Esophagus squamous epithelium (tissue), 5 donors: Measurements from ENCODE around the gene ITGA8. TPM values are rescaled to one million over a fixed set of nuclear protein-coding genes. Genes with fewer than 3 reads are reported as not detected.

Source experiments
- DNase-seq: peaks from one replicate; lab custom pipeline; 2025; lab: John Stamatoyannopoulos, UW
- H3K27ac ChIP-seq, 4 donors: fragments of 200-600 bp; sonication (generic); one replicate each; pipeline ENCODE4 v1.5.1; 2016 to 2019; ENCODE audit warnings: mild to moderate bottlenecking in 1 of 4
- H3K27me3 ChIP-seq, 4 donors: fragments of 200-600 bp; sonication (generic); 1 replicate in 3 of 4; 2 replicates in 1 of 4; pipeline versions ENCODE4 v1.5.1 to v1.6.0; 2017 to 2021; ENCODE audit warnings: antibody characterized with exemption in 1 of 4
- H3K36me3 ChIP-seq, 3 donors: fragments of 200-600 bp; sonication (generic); one replicate each; pipeline ENCODE4 v1.5.1; 2016 to 2019
- H3K4me1 ChIP-seq, 3 donors: fragments of 200-600 bp; sonication (generic); one replicate each; pipeline ENCODE4 v1.5.1; 2017 to 2019
- H3K4me3 ChIP-seq, 4 donors: fragments of 200-600 bp; sonication (generic); 1 replicate in 3 of 4; 2 replicates in 1 of 4; pipeline ENCODE4 v1.5.1; 2016 to 2019; ENCODE audit warnings: mild to moderate bottlenecking in 2 of 4, moderate library complexity in 1 of 4
- H3K9me3 ChIP-seq, 3 donors: fragments of 200-600 bp; sonication (generic); one replicate each; pipeline ENCODE4 v1.5.1; 2016 to 2019
- CTCF ChIP-seq, 6 experiments: fragments of 450-650 bp in 4 of 6; fragments of 200-600 bp in 2 of 6; sonication (generic) in 2 of 6; IDR thresholded peaks; one replicate each; pipeline ENCODE4 v1.5.1; 2016 to 2019; ENCODE audit warnings: antibody characterized with exemption in 6 of 6, mild to moderate bottlenecking in 4 of 6, moderate library complexity in 4 of 6
- POLR2A ChIP-seq, 4 donors: fragments of 450-650 bp; IDR thresholded peaks; one replicate each; pipeline ENCODE4 v1.6.1; 2017; ENCODE audit warnings: antibody characterized with exemption in 4 of 4, mild to moderate bottlenecking in 4 of 4, moderate library complexity in 3 of 4
- WGBS, 2 donors: methylation state at CpG; one replicate each; pipeline ENCODE4 v1.1.5; 2018; 5-methylcytosine and 5-hydroxymethylcytosine counted together
- intact Hi-C: fragments of 100-400 bp; cut with DNase I; formaldehyde crosslinking; loops from one replicate; pipeline ENCODE4 v1.15.0; 2022
- total RNA-seq, 4 donors: library from RNA; depleted of rRNA; stranded (reverse); fragments of >200 nt; gene quantifications; one replicate each; pipeline ENCODE4 v1.1.0, GENCODE V29; 2016
- donor health status: DM: yes; HTN: yes; CAD: no.

Gene ITGA8
- total RNA-seq, 4 donors from 2014 or later: 1.0 to 22.5 (median 7.5) TPM

DNA sequence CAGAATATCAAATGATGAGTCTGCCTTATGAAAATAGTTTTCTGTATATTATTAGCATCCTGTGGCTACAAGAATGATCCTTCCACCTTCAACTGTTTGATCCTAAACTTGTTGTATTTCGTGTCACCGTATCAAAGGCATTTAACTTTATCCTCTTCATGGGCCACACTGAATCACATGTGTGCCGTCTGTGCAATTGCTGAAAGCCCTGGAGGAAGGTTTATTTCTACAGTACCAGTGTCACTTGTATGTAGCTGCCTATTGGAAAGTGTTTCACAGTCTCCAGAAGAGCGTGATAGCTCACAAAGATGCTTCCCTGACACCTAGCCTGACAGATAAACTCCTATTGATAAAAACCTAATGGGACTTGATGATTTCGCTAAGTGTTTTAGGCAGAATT, 94.5 kb downstream of the ITGA8 start:
- Histone ChIP-seq H3K36me3 (no peaks in the 10 kb centered on the region), H3K9me3 (no peaks in the 10 kb centered on the region), H3K27me3 (no peaks in the 10 kb centered on the region), H3K4me3 (no peak overlapping the region), H3K4me1 (peaks cover 0 to 8% (median 0%) of the 10 kb centered on the region in 3 donors), H3K27ac (peak overlapping the region in 1 of 4 donors; percentile 48)
- WGBS, 2 donors: 63% methylated on average over 5 of the region's 5 CpGs
- TF ChIP-seq POLR2A (IDR thresholded peaks at IDR 0.05) (no peak), CTCF (IDR thresholded peaks at IDR 0.05) (no peak)
- intact Hi-C loops: no loop called here
- DNase-seq: no peak

DNA sequence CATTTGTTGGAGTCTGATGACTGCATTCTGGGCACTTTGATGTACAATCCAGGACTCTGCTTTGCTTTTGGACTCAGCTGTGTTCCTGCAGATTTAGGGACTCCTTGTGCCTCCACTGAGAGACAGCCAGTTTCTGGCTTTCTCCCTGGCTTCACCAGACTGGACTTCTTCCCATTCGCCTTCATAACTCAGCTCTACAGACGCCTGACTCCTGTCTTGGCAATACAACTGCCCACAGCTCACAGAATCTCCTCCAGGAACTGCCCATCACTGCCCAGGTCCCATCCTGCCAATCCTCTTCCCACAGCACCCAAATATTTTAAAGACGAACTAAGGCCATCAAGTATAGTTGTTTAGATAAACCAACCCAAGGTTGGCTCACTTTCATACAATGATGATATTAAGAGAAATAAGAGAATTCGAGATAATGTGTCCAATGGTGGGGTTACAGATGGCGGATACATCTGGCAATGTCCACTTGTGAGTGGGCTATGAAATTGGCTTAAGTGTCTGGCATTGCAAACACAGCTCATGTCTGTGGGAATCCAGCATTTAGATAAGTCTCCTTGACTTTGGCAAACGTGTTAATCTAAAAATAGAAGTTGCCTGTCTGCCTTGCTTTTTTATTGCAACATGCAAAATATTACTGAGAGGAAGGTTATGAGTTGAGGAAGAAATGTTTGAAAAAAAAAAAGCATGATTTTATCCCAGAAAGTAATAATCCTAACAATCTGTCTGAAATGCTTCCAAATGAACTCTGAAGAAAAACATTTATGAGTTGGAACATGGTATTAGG, 95.1 kb downstream of the ITGA8 start:
- H3K27me3 ChIP-seq: no peaks in the 10 kb centered on the region
- peak overlapping the region in 2 of 4 donors; percentile 64 for H3K27ac ChIP-seq
- intact Hi-C loops: no loop called here
- TF ChIP-seq POLR2A (IDR thresholded peaks at IDR 0.05): no peak
- no peak for TF ChIP-seq CTCF (IDR thresholded peaks at IDR 0.05)
- no peaks in the 10 kb centered on the region for H3K36me3 ChIP-seq
- H3K4me1 ChIP-seq: peaks cover 0 to 8% (median 0%) of the 10 kb centered on the region in 3 donors
- no peak for DNase-seq
- no peaks in the 10 kb centered on the region for H3K9me3 ChIP-seq
- H3K4me3 ChIP-seq: no peak overlapping the region
- 47 to 53% methylated on average over 6 of the region's 6 CpGs for WGBS, 2 donors

DNA sequence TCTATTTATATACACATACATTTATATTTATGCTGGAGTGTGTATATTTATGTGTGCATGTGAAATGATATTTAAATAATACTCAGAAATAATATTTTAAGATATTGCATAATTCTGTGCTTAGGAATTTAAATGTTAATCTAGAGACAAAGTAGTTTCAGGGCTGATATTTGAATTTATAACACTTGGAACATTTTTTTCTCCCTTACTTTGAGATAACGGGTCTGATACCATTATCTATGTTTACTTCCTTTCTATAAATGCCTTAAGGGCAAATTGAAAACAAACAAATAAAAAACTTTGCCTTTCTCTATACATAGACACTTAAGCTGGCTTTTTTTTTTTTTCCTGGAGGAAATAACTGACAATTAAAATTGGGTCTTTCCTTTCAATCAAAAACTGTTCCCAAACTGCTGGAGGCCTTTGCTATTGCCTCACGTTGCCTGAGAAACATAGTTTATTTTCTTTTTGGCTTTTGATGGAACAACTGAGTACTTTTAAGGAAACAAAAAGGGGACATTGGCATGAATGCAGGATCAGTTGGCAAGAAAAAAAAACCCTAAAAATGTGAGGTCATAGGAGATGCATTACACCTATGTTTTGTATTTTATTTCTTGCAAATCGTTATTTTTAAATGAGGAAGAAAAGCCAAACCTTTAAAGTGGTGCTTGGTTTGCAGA, 98.7 kb downstream of the ITGA8 start:
- DNase-seq: no peak
- Histone ChIP-seq H3K9me3 (no peaks in the 10 kb centered on the region), H3K36me3 (no peaks in the 10 kb centered on the region), H3K4me3 (no peak overlapping the region), H3K27ac (no peak overlapping the region), H3K4me1 (peaks cover 0 to 8% (median 0%) of the 10 kb centered on the region in 3 donors), H3K27me3 (no peaks in the 10 kb centered on the region)
- intact Hi-C loops: no loop called here
- 31% methylated on average over 3 of the region's 3 CpGs for WGBS, 2 donors
- TF ChIP-seq POLR2A (IDR thresholded peaks at IDR 0.05) (no peak), CTCF (IDR thresholded peaks at IDR 0.05) (no peak)

DNA sequence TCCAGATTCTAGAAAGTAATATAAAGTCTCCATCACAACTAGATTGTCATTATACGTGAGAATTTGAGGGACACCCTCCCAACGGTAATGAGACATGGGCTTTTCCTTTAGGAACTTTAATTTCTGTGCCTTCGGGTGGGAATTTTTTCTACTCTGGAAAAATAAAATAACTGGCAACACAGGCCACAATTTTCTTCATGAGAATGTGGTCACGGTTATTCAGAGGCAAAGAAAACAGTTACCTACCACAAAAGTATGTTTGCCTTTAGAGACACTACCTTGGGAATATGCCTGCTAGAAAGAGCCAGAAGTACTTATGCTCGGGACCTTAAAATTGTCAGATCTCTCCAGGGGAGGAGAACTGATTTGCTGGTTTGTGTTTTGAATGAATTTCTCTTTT, 99.4 kb downstream of the ITGA8 start:
- DNase-seq: no peak
- Histone ChIP-seq H3K27ac (no peak overlapping the region), H3K36me3 (no peaks in the 10 kb centered on the region), H3K9me3 (no peaks in the 10 kb centered on the region), H3K27me3 (no peaks in the 10 kb centered on the region), H3K4me3 (no peak overlapping the region), H3K4me1 (peaks cover 0 to 8% (median 0%) of the 10 kb centered on the region in 3 donors)
- 70 to 76% methylated on average over 5 of the region's 5 CpGs for WGBS, 2 donors
- intact Hi-C loops: no loop called here
- TF ChIP-seq CTCF (IDR thresholded peaks at IDR 0.05) (no peak), POLR2A (IDR thresholded peaks at IDR 0.05) (no peak)

GRCh38 chr10:15609246-15609645, 110.5 kb downstream of the ITGA8 start:
- intact Hi-C loops: no loop called here
- no peak overlapping the region for H3K4me3 ChIP-seq
- H3K27ac ChIP-seq: no peak overlapping the region
- TF ChIP-seq POLR2A (IDR thresholded peaks at IDR 0.05) (no peak), CTCF (IDR thresholded peaks at IDR 0.05) (no peak)
- no peaks in the 10 kb centered on the region for H3K27me3 ChIP-seq
- no peaks in the 10 kb centered on the region for H3K9me3 ChIP-seq
- H3K4me1 ChIP-seq: no peaks in the 10 kb centered on the region
- WGBS, 2 donors: 78 to 94% methylated on average over 2 of the region's 2 CpGs
- DNase-seq: no peak
- no peaks in the 10 kb centered on the region for H3K36me3 ChIP-seq
